Stomach (tissue), 4 donors: ENCODE data around the gene KCNQ1.

Source experiments
- POLR2A ChIP-seq, 4 donors: fragments of 450-650 bp; IDR thresholded peaks; one replicate each; pipeline ENCODE4 v1.6.1; 2016; ENCODE audit warnings: antibody characterized with exemption in 4 of 4, control low read depth in 2 of 4, mild to moderate bottlenecking in 1 of 4, moderate library complexity in 1 of 4
- POLR2AphosphoS5 ChIP-seq, 3 donors: sonication (generic); formaldehyde crosslinking; IDR thresholded peaks; one replicate each; pipeline ENCODE4 v1.6.1; 2016; ENCODE audit warnings: antibody characterized with exemption in 3 of 3
- TF ChIP-seq, protein P1 (sequence below), 7 experiments: fragments of 450-650 bp in 4 of 7; fragments of 200-600 bp in 3 of 7; sonication (generic) in 3 of 7; IDR thresholded peaks; one replicate each; pipeline ENCODE4 v1.5.1; 2016 to 2019; ENCODE audit warnings: antibody characterized with exemption in 7 of 7, control low read depth in 2 of 7, mild to moderate bottlenecking in 1 of 7

DNA sequence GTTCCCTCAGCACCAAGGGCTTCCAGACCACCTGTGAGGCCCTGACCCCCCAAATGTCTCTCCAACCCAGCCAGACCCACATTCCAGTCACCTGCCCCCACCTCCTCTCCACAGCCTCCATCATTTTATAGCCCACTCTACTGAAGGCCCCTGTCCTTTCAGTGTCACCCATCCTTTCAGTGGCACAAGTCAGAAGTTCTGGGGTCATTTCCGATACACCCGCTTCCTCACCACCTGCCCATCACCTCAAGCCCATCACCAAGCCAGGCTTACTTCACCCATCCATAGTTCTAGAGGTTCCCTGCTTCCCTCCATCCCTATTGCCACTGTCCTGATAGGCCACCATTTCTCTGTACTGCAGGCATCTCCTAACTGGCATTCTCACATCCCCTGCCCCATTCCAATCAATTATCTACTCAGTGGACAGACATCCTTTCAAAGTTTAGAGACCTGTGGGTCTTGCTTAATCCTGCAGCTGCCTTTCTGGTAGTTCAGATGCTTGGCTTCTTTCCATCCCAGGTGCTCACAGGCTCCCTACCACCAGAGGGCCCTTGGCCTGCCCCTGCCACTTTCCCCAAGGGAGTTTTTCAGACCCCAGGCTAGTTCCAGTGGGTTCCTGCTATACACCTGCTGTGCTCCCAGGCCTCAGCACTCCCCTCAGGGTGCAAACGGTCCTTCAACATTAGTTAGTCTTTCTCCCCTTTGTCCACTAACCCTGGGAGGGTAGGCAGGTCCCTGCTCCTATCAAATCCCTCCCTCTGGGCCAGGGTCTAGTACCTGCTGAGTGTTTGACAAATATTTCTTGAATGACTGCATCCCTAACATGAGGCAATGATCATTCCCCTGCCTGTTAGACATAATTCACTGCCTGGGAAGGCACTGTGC is 247.4 kb downstream of the KCNQ1 start:
- TF ChIP-seq POLR2A (IDR thresholded peaks at IDR 0.05): no peak
- no peak for TF ChIP-seq POLR2AphosphoS5 (IDR thresholded peaks at IDR 0.05)
- TF ChIP-seq, protein P1, sequence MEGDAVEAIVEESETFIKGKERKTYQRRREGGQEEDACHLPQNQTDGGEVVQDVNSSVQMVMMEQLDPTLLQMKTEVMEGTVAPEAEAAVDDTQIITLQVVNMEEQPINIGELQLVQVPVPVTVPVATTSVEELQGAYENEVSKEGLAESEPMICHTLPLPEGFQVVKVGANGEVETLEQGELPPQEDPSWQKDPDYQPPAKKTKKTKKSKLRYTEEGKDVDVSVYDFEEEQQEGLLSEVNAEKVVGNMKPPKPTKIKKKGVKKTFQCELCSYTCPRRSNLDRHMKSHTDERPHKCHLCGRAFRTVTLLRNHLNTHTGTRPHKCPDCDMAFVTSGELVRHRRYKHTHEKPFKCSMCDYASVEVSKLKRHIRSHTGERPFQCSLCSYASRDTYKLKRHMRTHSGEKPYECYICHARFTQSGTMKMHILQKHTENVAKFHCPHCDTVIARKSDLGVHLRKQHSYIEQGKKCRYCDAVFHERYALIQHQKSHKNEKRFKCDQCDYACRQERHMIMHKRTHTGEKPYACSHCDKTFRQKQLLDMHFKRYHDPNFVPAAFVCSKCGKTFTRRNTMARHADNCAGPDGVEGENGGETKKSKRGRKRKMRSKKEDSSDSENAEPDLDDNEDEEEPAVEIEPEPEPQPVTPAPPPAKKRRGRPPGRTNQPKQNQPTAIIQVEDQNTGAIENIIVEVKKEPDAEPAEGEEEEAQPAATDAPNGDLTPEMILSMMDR (IDR thresholded peaks at IDR 0.05): peak in 1 of 7 experiments; percentile 21
